ENCODE results near the gene TIAM2.
A peak's percentile ranks its signal among the peaks of the same experiment; 100 is the strongest.

TIAM2 gene

DNA sequence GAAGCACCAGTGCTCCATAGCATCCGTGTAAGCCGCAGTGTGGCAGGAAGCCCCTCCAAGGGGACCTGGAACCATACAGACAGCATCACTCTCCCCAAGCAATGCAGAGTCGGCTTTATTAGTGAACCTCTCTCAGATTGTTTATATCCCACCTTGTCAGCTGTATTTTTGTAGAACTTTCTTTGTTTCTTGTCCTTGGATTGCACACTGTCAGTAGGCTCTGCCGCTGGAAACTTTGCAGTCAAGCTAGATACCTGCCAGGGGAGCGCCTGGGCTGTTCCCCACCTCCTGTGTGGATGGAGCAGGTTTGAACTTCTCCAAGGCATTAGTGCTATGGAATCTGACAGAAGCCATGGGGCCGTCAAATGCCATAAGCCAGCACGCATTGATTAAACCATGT is 250.1 kb downstream of the TIAM2 start:
- DNase-seq, result no peak

DNA sequence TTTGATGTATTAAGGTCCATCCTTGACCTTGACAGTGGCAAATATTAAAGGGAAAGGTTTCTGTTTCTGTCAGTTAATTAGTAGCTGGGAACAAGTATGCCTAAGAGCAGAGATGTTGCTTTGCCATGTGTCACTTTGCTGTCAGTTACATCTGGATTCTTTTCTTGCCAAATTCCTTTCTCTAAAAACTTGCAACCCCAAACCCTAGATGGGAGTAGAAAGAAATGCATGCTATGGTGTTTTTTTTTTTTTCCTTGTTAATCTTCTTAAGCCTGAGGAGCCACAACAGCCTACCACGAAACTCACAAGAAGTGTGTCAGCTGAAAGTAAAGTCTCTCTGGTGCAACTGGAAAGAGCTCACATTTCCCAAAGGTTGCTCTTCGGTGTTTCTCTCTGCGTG is 250.7 kb downstream of the TIAM2 start:
- DNase-seq, result no peak

DNA sequence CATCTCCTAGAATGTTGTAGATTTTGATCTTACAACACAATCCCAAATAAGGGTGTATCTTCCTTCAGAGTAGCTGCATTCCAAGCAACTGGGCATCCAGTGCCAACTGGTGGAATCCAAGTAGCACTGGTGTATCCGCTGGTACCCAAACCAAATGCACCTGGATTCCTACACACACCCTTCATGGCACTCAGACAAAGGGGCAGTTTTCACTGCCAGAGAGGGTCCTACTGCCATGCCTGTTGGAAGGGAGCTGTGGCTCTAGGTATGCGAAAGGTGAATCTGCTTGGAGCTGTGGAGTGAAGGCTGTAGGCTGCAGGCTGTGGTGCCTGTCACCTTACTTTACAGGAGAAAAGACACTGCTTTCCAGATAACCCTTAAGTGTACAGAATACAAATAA is 251.7 kb downstream of the TIAM2 start:
- DNase-seq, result no peak

DNA sequence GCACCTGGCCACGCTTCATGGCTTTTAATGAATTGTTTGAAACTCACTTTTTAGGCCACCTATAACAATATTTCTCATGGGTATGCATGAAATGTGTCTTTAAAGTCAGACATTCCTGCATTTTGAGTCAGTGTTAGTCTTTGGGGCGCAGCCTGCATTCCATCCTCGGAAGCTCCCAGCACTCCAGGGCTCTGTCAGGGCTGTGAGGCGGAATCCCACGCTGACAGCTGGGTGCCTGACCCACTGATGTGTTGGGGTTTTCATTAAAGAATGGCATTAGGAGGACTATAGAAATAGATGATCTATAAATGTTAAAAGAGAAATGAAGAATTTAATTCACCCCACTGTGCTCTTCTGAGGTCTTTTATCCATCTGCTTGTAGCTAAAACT is 252.5 kb downstream of the TIAM2 start:
- DNase-seq, result no peak

DNA sequence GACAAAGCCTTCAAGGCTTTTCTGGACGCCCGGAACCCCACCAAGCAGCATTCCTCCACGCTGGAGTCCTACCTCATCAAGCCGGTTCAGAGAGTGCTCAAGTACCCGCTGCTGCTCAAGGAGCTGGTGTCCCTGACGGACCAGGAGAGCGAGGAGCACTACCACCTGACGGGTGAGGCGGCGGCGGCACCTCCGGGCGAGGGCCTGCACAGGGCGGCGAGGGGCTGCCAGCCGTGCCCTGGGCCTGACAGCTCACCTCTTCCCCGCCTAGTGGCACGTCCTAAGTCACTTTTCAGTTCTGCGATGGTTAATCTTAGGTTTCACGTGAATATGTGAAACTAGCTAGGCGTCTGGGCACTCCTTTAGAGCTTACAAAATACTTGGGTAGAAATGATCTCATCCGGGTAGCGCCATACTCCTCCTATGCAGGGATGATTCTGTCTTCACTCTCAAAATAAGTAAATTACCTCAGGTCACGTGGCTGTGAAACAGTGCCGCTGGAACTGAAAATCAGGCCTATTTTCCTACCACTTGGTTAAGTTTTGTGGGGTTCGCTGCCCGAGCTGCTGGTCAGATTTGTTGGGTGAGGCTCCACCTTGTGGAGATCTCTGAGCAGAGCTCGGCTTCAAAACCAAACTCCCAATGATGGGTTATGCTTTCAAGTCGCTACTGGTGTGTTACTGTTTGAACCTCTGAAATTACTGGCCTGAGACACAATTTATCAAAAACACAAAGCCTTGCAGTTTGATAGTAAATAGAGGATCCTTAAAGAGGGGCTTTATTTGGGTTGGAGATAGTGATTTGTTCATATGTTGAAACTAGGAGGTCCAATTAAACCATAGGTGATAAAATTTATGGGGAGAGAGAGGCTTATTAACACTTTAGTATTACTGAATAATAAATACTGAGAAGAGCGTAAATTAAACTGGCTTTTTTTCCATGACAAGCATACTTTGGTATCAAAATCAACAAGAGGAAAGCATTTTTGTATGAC is 253.2 kb downstream of the TIAM2 start:
- peak in 1 of 2 experiments; percentile 40 for DNase-seq

DNA sequence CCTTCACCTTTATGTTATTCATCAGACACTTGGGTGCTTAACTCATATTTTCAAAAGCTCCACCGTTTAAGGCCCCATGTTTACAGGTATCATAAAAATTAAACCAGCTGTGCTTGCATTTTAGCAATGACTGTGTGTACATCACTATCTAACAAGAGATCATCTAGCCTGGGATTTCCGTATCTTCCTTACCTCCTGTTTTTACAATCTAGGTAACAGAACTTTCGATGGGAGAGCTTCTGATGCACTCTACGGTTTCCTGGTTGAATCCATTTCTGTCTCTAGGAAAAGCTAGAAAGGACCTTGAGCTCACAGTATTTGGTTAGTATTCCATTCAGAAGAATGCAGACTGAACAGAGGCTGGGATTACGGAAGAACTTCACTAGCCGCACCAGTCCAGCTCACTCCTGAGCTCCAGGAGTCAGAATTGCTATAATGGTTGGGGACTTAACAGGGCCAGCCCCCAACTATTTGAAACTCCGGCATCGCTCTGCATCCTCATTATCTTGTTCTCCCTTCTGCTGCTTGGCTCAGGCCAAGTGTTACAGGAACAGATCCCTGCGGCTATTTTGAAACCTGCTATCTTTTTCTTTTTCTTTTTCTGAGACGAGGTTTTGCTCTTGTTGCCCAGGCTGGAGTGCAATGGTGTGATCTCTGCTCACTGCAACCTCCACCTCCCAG is 255.7 kb downstream of the TIAM2 start:
- DNase-seq, result no peak

DNA sequence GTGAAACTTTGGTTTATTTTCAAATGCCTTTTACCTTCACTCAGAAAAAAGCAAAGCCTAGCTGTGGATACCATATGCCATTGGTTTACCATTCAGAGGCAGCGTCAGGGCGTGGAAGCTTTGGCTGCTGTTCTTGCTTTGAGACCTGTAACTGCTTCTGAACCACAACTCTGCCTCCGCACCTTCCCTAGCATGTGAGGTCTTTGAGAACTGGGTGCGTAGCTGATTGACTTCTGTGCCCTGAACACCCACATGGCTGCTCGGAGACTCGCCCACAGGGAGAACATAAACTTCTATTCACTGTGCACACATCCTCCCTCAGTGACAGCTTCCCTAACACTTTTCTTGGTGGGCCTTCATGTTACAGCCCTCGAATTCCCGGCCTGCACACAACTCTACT is 257.5 kb downstream of the TIAM2 start:
- DNase-seq, result no peak

DNA sequence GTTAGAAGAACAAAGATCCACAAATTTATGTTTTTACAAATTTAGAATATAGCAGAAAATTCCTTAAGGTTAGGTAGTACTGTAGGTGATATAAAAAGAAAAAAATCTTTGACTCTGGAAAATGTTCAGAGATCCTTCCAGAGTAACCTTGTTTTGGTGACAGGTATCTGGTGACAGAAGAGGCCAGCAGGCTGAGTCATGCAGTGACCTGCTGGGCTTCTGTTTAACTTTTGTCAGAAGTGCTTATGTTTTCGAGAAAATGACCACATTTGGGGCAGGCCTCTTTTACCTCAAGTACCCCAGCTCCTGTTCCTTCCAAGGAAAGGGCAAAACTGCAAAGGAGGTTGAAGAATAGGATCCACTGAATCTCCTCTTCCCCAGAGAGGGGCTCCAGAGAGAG is 258.2 kb downstream of the TIAM2 start:
- DNase-seq, result no peak

DNA sequence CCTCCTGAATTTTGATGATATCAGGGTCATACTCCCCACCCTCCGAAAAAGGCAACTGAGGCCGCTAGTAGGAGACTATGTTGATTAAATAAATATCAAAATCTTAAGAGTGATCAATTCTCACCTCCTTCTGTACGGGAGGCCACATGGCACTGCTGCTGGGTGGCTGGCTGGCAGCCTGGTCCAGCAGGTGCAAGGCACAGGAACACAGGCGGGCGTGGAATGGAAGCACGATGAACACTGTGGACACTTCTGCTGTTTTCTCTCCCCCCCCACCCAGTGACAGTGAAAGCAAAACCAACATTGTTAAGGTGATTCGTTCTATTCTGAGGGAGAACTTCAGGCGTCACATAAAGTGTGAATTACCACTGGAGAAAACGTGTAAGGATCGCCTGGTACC is 259.0 kb downstream of the TIAM2 start:
- DNase-seq, result no peak

DNA sequence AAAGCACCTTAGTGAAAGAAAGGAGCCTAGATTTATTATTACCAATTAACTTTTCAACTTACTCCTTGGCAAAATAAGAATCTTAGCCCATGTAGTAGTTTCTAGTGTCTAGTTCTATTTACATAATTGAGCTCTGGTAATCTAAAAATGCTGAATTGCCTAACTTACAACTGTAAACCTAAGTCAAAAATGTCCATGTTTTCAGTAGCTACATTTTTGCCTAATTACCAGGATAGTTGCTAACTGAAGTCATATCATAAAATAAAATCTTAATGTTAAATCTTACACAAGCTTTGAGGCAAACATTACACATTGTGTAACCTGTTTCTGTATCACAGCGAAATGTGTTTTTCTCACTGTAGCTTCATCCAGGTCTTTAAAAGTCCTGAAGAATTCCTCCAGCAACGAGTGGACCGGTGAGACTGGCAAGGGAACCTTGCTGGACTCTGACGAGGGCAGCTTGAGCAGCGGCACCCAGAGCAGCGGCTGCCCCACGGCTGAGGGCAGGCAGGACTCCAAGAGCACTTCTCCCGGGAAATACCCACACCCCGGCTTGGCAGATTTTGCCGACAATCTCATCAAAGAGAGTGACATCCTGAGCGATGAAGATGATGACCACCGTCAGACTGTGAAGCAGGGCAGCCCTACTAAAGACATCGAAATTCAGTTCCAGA is 261.1 kb downstream of the TIAM2 start:
- DNase-seq, result no peak

DNA sequence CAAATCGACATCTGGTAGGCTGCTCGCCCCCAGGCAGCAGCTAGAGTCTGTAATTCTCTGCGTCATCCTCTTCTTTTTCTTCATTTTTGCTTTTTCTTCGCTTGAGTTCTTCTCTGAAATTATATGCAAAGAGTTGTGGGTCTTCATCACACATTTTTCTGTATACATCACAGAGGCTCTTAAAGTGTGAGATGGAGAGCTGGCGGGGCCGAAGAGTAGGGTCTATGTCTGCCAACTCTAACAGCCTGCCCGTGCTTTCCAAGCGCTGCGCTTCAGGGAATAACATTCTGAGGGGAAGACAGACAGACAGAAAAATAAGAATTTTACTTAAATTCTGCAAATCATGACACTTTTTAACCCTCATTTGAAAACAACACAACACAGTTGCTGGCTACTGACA is 262.7 kb downstream of the TIAM2 start:
- no peak for DNase-seq

DNA sequence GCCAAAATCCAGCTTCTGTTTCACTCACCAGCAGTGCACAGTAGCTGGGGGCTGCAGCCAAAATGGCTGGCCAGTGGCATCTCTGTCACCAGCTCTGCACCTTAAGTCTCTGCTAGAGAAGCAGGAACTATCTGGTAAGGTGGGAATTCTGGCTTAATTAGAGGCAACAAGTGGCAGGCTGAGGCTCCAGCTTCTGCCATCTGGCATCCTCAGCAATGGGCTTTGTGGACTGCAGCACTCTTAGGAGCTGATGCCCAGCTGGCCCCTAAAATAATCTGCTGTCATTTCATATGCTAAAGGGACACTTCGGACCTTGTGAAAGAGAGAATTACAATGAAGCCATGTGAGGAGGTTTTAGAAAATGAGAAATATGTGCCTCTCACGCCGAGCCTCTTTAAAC is 264.1 kb downstream of the TIAM2 start:
- no peak for DNase-seq

DNA sequence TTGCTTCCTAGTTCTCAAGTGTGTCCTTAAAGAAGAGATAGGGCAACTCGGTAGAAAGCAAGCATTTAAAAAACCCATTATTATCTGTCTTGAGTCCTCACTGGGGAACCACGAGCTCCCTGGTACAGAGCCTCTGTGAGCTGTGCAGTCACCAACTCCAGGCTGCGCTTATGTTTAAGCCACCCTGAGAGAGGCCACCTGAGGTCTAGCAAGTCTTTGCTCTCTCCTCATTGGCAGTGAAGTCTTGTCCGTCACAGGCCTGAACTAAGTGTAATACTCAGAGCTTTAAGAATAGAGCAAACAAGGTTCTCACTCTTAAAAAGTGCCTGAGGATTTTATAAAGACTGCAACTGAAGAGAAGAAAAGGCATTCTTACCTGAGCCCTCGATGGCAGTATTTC is 264.8 kb downstream of the TIAM2 start:
- no peak for DNase-seq

DNA sequence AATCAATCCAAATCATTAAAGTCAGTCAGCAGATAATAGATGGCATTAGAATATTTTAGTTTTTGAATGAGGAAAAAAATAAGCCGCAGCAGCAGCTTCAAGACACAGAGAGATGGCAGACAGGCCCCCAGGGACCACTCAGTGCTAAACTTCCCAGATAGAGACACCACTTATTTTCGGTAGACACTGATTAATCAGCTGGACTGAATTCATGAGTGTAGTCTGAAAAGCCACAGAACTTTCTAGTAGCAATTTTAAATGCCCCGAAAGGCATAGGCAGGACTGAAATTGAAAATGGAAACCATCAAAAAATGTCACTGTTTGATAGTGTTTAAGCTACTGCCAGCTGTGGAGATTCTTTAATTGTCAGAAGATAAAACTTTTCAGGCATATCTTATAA is 265.6 kb downstream of the TIAM2 start:
- DNase-seq, result no peak

DNA sequence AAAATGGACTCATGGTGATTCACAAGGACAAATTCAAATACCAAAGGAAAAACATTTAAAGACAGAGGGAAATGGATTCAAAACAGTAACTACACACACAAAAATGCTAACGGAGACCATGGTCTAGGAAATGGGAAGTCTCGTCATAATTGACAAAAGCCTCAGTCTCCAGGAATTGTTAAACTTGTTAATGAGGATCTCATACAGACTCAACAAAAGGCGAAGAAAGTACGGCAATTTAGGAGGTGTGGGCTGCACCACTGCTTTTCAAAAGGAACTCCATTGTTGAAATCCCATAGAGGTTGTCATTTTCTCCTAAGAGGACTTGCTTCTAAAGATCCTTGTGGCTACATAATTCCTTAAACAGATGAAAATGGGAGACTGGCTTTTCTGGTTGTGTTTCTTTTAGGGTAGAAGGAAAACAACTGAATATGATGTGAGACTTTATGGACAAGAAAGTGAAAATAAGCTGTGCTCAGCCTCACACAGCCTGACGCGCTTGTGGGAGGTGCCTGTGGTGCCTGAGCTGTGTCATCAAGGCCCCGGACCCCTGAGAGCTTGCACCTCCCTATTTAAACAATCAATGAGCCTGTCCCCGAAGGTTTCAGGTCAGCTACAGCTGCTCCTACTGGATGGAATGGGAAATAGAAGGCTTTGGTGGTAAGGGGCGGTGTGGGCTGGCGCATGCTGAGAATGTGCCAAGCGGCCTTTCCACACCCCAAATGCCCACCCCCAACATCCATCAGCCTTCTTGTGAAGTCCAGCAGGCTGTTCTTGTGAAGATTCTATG is 266.2 kb downstream of the TIAM2 start:
- no peak for DNase-seq

DNA sequence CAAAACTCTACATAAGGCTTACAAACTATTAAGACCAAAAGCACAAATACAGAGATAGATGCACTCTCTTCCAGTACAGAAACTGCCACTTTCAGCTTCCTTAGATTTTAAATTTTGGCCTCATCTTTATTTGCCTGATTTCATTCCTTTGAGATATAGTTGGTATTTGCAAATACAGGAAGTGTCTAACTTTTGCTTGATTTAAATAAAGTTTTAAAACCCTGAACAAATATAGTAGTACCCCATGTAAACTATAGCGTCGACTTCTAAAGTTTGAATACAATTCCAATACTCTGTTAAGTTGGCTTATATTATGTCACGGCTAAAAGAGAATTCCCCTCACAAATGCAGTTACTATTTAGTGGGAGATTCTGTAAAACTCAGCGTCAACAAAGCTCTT is 267.5 kb downstream of the TIAM2 start:
- no peak for DNase-seq

DNA sequence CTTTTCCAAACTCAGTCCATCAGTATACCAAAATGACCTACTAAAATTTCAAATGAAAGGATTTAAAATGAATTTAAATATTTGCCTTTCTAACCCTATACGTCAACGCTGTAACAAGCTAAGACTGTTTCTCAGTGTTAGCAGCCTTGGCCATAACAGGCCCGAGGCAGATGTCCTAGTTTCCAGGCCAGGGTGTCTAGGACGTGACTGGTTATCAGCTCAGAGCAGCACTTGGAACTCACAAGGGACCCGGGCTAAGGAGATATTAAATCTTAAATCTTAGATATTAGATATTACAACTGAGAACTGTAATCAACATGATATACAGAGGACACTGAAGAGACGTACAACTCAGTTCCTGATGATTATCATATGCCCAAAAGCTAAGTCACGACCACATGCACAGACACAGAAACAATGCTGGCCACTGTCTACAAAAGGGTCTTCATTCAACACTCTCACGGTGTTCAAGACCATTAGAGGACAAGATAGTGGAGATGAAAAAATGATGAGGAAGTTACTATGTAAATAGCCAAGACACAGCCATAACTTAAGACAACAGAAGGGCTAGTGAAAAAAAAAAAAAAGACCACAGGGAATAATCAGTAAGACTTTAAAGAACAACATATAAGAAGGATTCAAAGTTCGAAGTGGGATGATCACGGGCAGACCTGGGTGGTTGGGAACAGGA is 268.4 kb downstream of the TIAM2 start, which contains the start of gene CLDN20:
Gene CLDN20, plus strand, starts transcription at position 641 of the 691 bp plus-strand sequence. CDS start 11,707 bp downstream, outside the sequence.
- DNase-seq, result no peak

DNA sequence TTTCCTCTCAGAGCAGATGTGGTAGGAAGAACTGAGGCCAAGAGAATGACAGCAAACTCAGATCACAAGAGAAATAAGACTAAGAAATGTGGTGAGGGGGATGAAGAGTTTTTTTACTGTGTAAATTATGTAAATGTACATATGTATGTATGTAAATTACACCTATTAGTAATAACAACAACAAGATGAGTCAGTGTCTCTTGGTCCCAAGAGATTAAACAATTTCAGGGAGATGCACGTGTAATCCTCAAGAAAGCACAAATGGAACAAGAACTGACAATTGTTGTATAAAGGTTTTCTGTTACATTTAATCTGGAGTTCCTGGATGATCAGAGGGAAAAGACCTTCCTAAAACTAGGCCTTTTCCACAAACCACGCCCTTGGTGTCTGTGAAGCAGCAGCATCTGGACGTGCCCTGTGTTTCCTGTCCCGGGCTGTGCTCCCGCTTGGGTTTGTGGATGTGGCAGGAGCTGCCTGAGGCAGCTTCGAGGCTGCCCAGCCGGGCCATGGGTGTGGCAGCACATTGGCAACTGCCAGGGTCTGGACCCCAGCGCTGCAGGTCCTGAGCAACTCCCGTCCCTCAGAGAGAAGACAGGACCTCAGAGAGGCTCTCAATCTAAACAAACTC is 269.7 kb downstream of the TIAM2 start:
- peak in 1 of 2 experiments; percentile 54 for DNase-seq

DNA sequence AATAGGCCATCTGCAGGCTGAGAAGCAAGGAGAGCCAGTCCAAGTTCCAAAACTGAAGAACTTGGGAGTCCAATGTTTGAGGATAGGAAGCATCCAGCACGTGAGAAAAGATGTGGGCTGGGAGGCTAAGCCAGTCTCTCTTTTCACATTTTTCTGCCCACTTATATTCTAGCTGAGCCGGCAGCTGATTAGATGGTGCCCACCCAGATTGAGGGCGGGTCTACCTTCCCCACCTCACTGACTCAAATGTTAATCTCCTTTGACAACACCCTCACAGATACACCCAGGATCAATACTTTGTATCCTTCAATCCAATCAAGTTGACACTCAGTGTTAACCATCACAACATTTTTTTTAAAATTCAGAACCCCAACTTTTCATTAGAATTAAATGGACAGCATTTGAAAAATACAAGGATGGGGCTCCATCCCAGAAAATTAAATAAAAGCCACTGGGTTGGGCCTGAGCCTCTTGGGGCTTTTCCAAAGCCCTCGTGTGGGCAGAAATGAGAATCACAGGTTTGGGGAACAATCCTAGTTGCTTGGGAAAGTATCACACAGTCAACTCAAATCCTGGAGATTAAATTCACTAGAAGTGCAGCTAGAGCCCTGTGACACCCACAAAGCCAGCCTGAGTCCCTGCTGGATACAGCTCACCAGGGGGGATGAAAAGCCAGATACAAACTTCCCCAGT is 270.9 kb downstream of the TIAM2 start:
- DNase-seq, result no peak

DNA sequence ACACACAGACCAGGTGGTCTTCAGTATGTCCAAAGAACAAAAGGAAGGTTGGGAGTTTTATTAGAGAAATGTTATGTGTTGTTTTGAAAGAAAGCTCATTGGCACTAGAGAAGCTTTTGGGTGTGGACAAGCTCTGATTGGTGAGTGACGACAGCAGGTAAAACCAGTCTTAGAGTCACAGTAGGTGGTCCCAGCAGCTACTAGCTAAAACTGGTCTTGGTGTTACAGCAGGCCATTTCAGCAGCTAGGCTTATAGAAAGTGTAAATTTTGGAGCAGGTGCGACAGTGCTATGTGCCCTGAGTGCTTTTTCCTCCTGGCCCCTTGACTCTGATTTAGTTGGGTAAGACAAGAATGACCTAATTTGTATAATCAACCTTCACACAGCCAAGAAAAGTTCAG is 272.3 kb downstream of the TIAM2 start:
- DNase-seq, result no peak

Measured in NCI-H526 (cell line).